GM21447 (cell line): ENCODE measurements around the gene RADIL.
"Not testable (repeated sequence)": the region's sequence is repeated elsewhere in the genome, so short reads cannot be mapped to it uniquely, and the experiment has no call there.

Experiments
- ATAC-seq: cut with Tn5 transposase; IDR thresholded peaks from one replicate; pipeline ENCODE4 v1.9.1; 2021; ENCODE audit not compliant: unreplicated experiment

The RADIL gene

DNA sequence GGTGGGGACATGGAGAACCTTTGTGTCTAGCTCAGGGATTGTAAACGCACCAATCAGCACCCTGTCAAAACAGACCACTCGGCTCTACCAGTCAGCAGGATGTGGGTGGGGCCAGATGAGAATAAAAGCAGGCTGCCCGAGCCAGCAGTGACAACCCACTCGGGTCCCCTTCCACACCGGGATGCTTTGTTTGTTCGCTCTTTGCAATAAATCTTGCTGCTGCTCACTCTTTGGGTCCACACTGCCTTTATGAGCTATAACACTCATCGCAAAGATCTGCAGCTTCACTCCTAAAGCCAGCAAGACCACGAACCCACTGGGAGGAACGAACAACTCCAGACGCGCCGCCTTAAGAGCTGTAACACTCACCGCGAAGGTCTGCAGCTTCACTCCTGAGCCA, 89.3 kb downstream of the RADIL start:
- not testable (repeated sequence) for ATAC-seq

GRCh38 chr7:4793385-4793993, 90.0 kb downstream of the RADIL start:
- not testable (repeated sequence) for ATAC-seq

DNA sequence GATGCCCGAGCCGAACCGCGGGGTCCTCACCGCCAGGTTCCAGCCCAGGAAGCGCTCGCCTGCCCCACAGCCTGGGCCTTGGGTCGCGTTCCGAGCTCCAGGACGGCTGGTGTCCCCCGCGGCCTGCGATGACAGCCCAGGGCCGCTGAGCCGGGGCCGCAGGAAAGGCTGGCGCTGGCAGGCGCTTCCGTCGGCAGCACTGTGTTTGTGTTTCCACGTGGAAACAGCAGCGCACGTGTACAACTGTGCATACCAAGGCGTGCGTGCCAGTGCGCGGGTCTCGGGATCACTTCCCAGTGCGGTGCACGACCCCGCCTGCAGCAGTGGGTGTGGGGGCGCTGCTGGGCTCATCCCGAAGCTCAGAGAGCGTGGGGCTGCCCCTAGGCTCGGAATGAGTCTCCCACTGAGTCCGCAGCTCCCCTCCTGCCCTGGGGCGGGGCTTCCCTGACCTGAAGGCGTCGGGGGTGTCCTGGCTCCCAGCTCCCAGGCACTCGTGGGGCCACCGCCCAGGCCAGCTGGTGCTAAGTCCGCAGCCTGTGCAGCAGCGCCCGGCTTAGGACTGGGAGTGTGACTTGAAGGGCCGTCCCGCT, 90.9 kb downstream of the RADIL start:
- no peak for ATAC-seq

DNA sequence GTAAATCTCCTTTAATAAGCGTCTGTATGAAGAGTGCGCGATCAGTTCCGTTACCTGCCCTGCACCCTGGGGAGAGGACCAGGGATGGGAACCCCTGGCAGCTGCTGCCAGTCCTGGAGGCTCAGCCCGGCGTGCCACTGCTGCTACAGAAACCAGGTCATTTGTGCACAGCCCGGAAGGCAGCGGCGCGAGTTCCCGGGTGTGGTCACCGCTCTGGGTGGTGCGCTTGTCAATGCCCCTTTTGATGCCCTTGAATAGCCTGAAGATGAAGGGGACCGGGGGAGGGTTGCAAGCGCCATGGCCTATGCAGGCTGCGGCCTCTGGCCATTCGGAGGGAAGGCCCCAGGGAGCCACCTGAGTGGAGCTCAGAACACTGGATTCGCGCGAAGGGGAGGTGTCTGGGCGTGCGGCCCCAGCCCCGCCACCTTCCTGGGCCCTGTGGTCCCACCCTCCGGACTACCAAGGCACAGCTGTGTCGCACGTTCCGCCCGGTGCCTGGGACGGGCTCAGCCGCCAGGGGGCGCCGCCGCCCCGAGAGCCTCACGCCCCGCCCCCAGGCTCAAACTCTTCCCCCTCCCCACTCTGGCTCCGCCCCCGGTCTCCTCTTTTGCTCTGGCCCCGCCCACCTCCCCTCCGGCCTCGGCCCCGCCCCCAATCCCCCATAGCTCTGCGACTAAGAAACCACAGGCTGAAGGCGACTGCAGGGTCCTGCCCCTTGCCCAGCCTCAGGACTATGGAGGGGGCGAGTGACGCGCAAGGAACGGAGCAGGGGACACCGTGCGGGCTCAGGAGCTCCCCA, 91.6 kb downstream of the RADIL start:
- ATAC-seq, result no peak

DNA sequence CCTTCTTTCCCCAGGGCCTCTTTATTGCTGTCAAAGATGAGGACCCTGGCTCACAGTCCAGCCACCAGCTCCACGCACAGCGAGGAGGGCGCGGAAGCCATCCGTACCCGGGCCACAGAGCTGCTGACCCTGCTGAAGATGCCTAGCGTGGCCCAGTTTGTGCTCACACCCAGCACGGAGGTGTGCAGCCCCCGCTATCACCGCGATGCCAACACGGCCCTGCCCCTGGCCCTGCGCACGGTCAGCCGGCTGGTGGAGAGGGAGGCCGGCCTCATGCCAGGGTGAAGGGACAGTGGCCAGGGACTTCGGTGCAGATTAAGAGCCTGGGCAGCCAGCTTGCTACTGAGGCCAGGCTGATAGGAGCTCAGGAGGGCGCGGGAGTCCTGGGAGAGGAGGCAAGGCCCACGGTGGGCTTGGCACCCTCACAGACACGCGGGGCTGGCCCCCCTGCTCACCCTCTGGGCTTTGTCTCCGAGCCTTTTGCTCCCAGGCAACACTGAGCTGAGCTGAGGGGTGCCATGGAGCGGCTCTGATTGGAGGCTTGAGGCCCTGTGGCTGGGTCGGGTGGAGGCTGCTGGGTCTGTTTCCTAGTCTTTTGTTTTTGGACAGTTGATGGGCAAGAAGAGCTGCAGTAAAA, 92.3 kb downstream of the RADIL start:
- ATAC-seq, result no peak

GRCh38 chr7:4790516-4790991, 93.0 kb downstream of the RADIL start:
- ATAC-seq, result no peak

DNA sequence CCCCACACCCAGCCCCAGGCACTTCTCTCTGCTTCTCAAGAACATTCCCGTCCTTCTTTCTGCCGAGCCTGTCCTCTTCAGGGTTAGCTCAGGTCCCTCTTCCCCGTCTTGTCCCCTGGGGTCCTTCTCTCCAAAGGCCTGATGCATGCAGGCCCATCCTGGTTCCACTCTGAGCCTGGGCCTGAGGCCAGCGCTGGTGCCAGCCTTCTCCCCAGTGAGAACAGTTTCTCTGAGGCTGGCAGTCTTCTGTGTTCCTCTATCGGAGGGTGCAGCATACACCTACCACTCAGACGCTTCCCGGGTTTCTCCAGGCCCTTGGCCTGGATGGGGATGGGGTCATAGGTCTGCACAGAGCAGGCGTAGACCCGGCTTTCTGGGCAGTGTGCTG, 93.4 kb downstream of the RADIL start:
- no peak for ATAC-seq

- ATAC-seq, result no peak
Measured at GRCh38 chr7:4789194-4790077, 94.1 kb downstream of the RADIL start.

DNA sequence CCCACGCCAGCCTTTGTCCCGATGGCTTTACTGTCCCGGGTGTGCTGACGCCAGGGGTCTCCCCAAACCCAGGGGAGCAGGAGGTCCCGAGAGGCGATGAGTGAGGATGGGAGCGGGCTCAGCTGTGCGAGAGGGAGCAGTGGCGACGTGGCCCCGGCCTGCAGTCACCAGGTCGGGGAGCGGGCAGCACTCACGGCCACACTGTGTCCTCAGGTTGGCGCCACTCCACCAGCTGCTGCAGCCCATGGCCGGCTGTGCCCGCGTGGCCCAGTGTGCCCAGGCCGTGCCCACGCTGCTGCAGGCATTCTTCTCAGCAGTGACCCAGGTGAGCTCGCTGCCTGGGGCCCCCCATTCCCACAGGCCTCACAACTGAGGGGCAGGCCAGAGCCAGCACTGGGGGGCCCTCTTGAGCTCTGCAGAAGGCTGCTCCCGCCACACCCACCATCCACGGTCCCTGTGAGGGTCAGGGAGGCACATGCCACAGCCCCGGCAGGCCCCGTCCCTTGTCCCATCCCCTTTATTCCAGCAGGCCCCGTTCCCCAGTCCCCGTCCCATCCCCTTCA, 94.8 kb downstream of the RADIL start:
- no peak for ATAC-seq

- ATAC-seq, result no peak
Measured at GRCh38 chr7:4787947-4788626, 95.4 kb downstream of the RADIL start.

GRCh38 chr7:4787541-4787940, 96.0 kb downstream of the RADIL start:
- no peak for ATAC-seq

GRCh38 chr7:4786015-4786414, 97.5 kb downstream of the RADIL start:
- no peak for ATAC-seq

- no peak for ATAC-seq
Measured at GRCh38 chr7:4785371-4785770, 98.1 kb downstream of the RADIL start.

DNA sequence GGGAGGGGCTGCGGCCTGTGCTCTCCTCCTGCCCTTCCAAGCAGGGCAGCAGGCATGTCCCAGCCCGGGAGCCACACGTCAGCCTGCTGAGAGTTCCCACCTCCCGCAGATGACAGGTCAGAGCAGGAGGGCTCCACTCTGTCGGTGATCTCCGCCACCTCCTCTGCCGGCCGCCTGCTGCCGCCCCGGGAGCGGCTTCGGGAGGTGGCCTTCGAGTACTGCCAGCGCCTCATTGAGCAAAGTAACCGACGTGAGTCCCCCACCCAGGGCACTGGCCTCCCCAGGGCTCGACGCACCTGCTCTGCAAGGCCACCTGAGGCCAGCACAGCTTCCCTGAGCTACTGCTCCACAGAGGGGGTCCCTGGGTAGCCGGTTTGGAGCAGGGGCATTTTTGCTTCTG, 98.7 kb downstream of the RADIL start:
- ATAC-seq, result no peak

DNA sequence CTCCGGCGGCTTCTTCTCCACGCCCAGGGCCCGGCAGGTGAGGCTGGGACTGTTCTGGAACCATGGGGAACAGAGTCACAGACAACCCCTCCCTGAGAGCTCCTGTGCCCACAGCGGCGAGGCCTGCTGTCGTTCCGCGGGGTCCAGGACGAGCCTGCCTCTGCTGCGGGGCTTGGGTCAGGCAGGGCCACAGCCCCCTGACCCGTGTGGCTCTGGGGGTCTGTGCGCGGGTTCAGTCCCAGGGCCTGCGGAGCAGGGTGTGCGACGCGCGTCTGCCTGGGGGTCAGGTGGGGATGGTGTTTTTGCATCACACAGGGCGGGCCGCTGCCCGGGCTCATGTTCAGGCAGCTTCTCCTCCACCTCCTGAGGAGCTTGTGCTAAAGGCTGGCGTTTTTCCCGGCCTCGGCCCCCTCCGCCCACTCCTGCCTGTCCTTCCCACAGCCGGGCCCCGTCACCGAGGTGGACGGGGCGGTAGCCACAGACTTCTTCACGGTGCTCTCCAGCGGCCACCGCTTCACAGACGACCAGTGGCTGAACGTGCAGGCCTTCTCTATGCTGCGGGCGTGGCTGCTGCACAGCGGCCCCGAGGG, 99.7 kb downstream of the RADIL start:
- ATAC-seq, result no peak

- no peak for ATAC-seq
Measured at GRCh38 chr7:4783292-4783652, 100.2 kb downstream of the RADIL start.

DNA sequence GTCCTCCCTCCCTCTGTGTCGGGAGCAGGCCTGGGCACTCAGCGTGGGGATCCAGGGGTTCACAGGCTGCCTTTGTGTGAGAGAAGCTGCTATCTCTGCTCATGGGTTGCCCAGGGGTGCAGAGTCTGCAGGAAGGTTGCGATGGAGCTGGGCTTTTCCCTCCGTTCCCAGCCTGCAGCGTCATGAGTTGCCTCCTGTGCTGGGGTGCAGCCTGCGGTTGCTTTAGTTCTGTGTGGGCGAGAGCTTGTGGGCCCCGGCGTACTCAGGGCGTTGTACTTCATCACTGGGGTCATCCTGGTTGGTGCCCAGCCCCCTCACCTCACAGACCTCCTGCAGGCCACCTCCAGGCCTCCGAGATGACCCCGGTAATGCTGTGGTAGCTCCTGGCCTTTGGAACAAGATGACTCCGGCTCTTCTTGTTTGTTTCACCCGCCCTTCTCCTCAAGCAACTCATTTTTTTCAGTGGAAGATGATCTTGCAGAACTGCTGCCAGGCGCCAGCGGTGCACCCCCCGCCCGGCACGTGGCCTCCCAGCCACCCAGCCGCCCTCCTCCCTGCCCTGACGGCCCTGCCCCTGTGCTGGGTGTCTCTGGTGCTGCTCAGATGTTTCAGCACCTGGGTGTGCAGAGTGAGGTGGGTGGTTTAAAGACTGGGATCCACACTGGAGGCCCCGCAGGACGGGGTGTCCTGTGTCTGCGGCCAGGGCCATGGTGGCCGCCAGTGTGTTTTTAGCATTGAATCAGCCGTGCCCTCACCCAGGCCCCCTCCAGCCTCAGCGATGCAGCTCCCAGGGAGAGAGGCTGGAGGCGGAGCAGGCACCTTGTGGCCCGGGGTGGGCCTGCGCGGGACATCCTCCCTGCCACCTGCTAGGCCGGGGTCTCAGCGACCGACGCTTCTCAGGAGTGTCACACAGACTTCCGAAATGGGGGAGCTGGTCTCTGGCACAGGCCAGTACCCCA, 100.9 kb downstream of the RADIL start:
- no peak for ATAC-seq

DNA sequence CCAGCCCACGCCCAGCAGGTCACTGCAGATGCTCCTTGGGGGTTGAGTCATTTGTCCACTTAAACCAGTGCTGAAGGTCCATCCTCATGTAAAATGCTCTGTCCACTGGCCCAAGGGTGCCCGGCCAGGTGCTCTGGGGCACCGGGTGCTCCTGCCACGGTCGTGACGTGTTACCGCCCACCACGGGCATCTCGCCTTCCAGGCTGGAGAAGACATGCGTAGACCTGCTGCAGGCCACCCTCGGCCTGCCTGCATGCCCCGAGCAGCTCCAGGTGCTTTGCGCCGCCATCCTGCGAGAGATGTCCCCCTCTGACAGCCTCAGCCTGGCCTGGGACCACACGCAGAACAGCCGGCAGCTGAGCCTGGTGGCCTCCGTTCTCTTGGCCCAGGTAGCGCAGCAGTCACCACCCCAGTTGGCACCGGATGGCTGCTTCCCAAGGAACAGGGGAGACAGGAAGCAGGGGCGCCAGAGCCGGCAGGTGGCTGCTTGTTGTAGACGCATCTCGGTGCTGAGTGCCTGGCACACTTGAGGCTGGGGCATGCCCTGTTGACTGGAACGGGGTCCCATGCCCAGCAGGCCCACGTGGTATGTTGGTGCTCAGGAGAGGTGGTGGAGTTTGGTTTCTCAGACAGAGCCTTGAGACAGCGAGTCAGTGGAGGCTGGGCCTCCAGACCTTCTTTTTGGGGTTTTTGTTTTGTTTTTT, 102.0 kb downstream of the RADIL start:
- ATAC-seq, result no peak
